Gastrocnemius medialis (tissue), 4 donors: ENCODE data around the gene GNPAT.

Source experiments
- POLR2A ChIP-seq, 2 donors: fragments of 450-650 bp; IDR thresholded peaks; one replicate each; pipeline ENCODE4 v1.6.1; 2017; ENCODE audit warnings: antibody characterized with exemption in 2 of 2, mild to moderate bottlenecking in 2 of 2, moderate library complexity in 2 of 2
- TF ChIP-seq, protein P1 (sequence below), 5 experiments: fragments of 450-650 bp in 3 of 5; fragments of 200-600 bp in 2 of 5; sonication (generic) in 2 of 5; IDR thresholded peaks in 4 of 5; conservative IDR thresholded peaks in 1 of 5; 1 replicate in 4 of 5; 2 replicates in 1 of 5; pipeline ENCODE4 v1.5.1; 2016 to 2019; ENCODE audit warnings: antibody characterized with exemption in 5 of 5, mild to moderate bottlenecking in 3 of 5, moderate library complexity in 3 of 5

GRCh38 chr1:231264642-231265041 lies 23.6 kb downstream of the GNPAT start:
- TF ChIP-seq, protein P1, sequence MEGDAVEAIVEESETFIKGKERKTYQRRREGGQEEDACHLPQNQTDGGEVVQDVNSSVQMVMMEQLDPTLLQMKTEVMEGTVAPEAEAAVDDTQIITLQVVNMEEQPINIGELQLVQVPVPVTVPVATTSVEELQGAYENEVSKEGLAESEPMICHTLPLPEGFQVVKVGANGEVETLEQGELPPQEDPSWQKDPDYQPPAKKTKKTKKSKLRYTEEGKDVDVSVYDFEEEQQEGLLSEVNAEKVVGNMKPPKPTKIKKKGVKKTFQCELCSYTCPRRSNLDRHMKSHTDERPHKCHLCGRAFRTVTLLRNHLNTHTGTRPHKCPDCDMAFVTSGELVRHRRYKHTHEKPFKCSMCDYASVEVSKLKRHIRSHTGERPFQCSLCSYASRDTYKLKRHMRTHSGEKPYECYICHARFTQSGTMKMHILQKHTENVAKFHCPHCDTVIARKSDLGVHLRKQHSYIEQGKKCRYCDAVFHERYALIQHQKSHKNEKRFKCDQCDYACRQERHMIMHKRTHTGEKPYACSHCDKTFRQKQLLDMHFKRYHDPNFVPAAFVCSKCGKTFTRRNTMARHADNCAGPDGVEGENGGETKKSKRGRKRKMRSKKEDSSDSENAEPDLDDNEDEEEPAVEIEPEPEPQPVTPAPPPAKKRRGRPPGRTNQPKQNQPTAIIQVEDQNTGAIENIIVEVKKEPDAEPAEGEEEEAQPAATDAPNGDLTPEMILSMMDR (IDR thresholded peaks at IDR 0.05 in 4 of 5, conservative IDR thresholded peaks at IDR 0.05 in 1 of 5) = no peak
- TF ChIP-seq POLR2A (IDR thresholded peaks at IDR 0.05) = no peak
